OCI-LY1 (cell line): Measurements from ENCODE around the gene P3H2.

Experiments
- H2AFZ ChIP-seq: fragments of 200-600 bp; sonication (generic), shearing (Covaris generic); 2 replicates; pipeline ENCODE4 v1.6.0; 2014; ENCODE audit warnings: antibody characterized with exemption, mild to moderate bottlenecking, low read length
- H3F3A ChIP-seq: fragments of 200-600 bp; sonication (generic), shearing (Covaris generic); 2 replicates; pipeline ENCODE4 v1.6.0; 2014; ENCODE audit warnings: mild to moderate bottlenecking, antibody characterized with exemption, low read length, moderate library complexity; ENCODE audit not compliant: insufficient read depth
- H3K27ac ChIP-seq: fragments of 200-600 bp; sonication (generic); 2 replicates; pipeline ENCODE4 v1.5.1; 2014; ENCODE audit warnings: low read length, mixed run types, mild to moderate bottlenecking, low read depth; ENCODE audit not compliant: poor library complexity, severe bottlenecking
- H3K27me3 ChIP-seq: fragments of 200-600 bp; sonication (generic); 2 replicates; pipeline ENCODE4 v1.6.0; 2014; ENCODE audit warnings: antibody characterized with exemption, mild to moderate bottlenecking, low read length, moderate library complexity; ENCODE audit not compliant: insufficient read depth
- H3K36me3 ChIP-seq: fragments of 200-600 bp; sonication (generic); 2 replicates; pipeline ENCODE4 v1.6.1; 2014; ENCODE audit warnings: mild to moderate bottlenecking, antibody characterized with exemption, low read length, moderate library complexity, mixed read lengths; ENCODE audit not compliant: insufficient read depth
- H3K4me1 ChIP-seq: fragments of 200-600 bp; sonication (generic); 2 replicates; pipeline ENCODE4 v1.5.1; 2014; ENCODE audit warnings: mild to moderate bottlenecking, low read length, moderate library complexity; ENCODE audit not compliant: insufficient read depth, severe bottlenecking
- H3K4me2 ChIP-seq: fragments of 200-600 bp; sonication (generic), shearing (Covaris generic); 2 replicates; pipeline ENCODE4 v1.6.1; 2014; ENCODE audit warnings: low read length
- H3K4me3 ChIP-seq: fragments of 200-600 bp; sonication (generic); 2 replicates; pipeline ENCODE4 v1.5.1; 2014; ENCODE audit warnings: low read length, low read depth, mild to moderate bottlenecking, mixed read lengths; ENCODE audit not compliant: poor library complexity, severe bottlenecking
- H3K79me2 ChIP-seq: fragments of 200-600 bp; shearing (Covaris generic); 2 replicates; pipeline ENCODE4 v1.6.1; 2016; ENCODE audit warnings: mixed run types, low read length, mixed read lengths; ENCODE audit not compliant: insufficient read depth
- H3K9ac ChIP-seq: fragments of 200-600 bp; sonication (generic), shearing (Covaris generic); 2 replicates; pipeline ENCODE4 v1.6.1; 2014; ENCODE audit warnings: mild to moderate bottlenecking, low read length, mixed read lengths
- H3K9me2 ChIP-seq: fragments of 200-600 bp; sonication (generic), shearing (Covaris generic); 2 replicates; pipeline ENCODE4 v1.6.1; 2014; ENCODE audit warnings: low read depth, mild to moderate bottlenecking, low read length, mixed read lengths
- H3K9me3 ChIP-seq: fragments of 200-600 bp; shearing (Covaris generic); 2 replicates; pipeline ENCODE4 v1.6.1; 2014; ENCODE audit warnings: low read length, mixed read lengths
- H4K20me1 ChIP-seq: fragments of 200-600 bp; sonication (generic), shearing (Covaris generic); 2 replicates; pipeline ENCODE4 v1.6.0; 2016; ENCODE audit warnings: mild to moderate bottlenecking, low read length; ENCODE audit not compliant: insufficient read depth
- EZH2 ChIP-seq: fragments of 200-600 bp; sonication (generic), shearing (Covaris generic); IDR thresholded peaks from 2 replicates; pipeline ENCODE4 v1.8.0; 2017; ENCODE audit warnings: borderline replicate concordance, mixed run types, mild to moderate bottlenecking, antibody characterized with exemption, low read length, moderate library complexity, mixed read lengths
- TF ChIP-seq, protein P1 (sequence below): fragments of 200-600 bp; sonication (generic), shearing (Covaris generic); IDR thresholded peaks from 2 replicates; pipeline ENCODE4 v1.5.1; 2017; ENCODE audit warnings: mild to moderate bottlenecking, antibody characterized with exemption, low read length, moderate library complexity, mixed read lengths

The P3H2 gene

DNA sequence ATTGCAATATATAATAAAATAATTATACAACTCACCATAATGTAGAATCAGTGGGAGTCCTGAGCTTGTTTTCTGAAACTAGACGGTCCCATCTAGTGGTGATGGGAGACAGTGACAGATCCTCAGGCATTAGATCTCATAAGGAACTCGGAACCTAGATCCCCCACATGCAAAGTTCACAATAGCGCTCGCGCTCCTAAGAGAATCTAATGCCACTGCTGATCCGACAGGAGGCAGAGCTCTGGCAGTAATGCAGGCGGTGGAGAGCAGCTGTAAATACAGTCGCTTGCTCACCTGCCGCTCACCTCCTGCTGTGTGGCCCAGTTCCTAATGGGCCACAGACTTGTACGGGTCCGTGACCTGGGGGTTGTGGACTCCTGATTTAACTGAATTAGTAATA, 87.8 kb downstream of the P3H2 start:
- Histone ChIP-seq H3K4me2 (no peak overlapping the region), H3K79me2 (no peaks in the 10 kb centered on the region), H3K27ac (no peak overlapping the region), H3K4me3 (no peak overlapping the region), H3F3A (no peaks in the 10 kb centered on the region), H3K9me3 (no peaks in the 10 kb centered on the region), H4K20me1 (no peaks in the 10 kb centered on the region), H2AFZ (no peak overlapping the region), H3K9me2 (no peaks in the 10 kb centered on the region), H3K36me3 (no peaks in the 10 kb centered on the region), H3K9ac (no peak overlapping the region), H3K27me3 (no peaks in the 10 kb centered on the region), H3K4me1 (no peaks in the 10 kb centered on the region)
- no peak for TF ChIP-seq EZH2
- TF ChIP-seq, protein P1, sequence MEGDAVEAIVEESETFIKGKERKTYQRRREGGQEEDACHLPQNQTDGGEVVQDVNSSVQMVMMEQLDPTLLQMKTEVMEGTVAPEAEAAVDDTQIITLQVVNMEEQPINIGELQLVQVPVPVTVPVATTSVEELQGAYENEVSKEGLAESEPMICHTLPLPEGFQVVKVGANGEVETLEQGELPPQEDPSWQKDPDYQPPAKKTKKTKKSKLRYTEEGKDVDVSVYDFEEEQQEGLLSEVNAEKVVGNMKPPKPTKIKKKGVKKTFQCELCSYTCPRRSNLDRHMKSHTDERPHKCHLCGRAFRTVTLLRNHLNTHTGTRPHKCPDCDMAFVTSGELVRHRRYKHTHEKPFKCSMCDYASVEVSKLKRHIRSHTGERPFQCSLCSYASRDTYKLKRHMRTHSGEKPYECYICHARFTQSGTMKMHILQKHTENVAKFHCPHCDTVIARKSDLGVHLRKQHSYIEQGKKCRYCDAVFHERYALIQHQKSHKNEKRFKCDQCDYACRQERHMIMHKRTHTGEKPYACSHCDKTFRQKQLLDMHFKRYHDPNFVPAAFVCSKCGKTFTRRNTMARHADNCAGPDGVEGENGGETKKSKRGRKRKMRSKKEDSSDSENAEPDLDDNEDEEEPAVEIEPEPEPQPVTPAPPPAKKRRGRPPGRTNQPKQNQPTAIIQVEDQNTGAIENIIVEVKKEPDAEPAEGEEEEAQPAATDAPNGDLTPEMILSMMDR, result no peak

DNA sequence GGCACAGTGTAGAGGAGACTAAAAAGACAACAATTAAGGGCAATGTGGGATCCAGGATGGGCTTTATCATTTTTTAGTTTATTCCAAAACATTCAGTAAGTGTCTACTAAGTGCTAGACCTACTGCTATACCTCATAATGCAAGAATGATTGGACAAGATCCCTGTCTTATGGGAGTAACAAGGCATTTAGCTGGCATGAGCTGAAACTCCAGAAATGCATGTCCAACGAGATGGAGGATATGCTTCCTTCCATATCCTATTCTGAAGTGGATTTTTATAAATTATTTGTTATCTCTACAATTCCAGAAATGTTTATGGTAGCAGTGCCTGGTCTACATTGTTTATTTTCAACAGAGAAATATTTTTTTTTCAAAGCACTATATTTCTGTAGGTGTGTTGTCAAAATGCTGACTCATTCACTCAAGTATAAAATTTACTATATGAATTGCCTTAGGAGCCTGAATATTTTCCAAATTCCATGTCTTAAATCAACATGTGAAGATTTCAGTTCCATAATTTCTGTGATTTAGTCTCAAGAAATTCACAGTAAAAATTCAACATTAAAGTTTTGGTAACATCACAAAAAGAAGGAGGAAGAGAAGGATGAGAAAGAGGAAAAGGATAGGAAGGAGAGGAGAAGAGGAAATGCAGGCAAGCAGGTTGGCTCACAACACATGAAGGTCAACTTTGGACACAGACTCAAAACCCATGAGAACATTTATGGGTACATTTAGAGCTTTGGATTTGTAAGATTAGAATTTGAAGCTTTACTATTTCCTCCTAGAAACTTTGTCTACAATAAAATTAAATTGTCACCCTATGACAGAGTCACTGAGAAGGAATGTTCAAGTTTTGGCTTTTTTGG, 88.6 kb downstream of the P3H2 start:
- H3K4me1 ChIP-seq, result no peaks in the 10 kb centered on the region
- H4K20me1 ChIP-seq, result no peaks in the 10 kb centered on the region
- H3K36me3 ChIP-seq, result no peaks in the 10 kb centered on the region
- H2AFZ ChIP-seq, result no peak overlapping the region
- no peak overlapping the region for H3K4me2 ChIP-seq
- H3K27ac ChIP-seq, result no peak overlapping the region
- no peaks in the 10 kb centered on the region for H3K9me2 ChIP-seq
- no peaks in the 10 kb centered on the region for H3K9me3 ChIP-seq
- H3K4me3 ChIP-seq, result no peak overlapping the region
- no peaks in the 10 kb centered on the region for H3K27me3 ChIP-seq
- TF ChIP-seq EZH2, result no peak
- TF ChIP-seq, protein P1, result no peak
- H3F3A ChIP-seq, result no peaks in the 10 kb centered on the region
- no peak overlapping the region for H3K9ac ChIP-seq
- H3K79me2 ChIP-seq, result no peaks in the 10 kb centered on the region

DNA sequence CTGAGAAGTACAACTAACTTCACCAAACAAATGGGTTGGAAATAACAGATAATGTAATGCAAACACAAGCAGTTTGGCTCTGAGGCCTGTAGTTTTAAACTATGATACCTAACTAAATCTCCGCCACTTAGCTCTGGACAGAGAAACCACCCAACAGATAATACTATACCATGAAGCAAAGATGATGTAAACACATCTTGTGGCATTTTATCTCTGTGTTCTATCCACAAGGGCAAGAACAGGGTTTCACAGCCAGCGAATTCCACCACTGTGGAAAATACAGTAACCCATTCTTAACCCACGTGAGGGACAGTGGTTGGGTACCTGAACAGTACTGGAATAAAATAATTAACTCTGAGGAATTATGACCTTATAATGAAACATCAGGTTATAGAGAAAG, 93.6 kb downstream of the P3H2 start:
- no peaks in the 10 kb centered on the region for H4K20me1 ChIP-seq
- TF ChIP-seq, protein P1, result no peak
- no peak for TF ChIP-seq EZH2

More for the DNA sequence above, 93.6 kb downstream of the P3H2 start:
- H3K79me2 ChIP-seq, result no peaks in the 10 kb centered on the region
- H3K27me3 ChIP-seq, result no peaks in the 10 kb centered on the region
- H2AFZ ChIP-seq, result no peak overlapping the region
- no peak overlapping the region for H3K27ac ChIP-seq
- no peak overlapping the region for H3K9ac ChIP-seq
- no peaks in the 10 kb centered on the region for H3F3A ChIP-seq
- H3K36me3 ChIP-seq, result no peaks in the 10 kb centered on the region
- no peaks in the 10 kb centered on the region for H3K9me3 ChIP-seq
- no peaks in the 10 kb centered on the region for H3K9me2 ChIP-seq
- no peaks in the 10 kb centered on the region for H3K4me1 ChIP-seq
- H3K4me2 ChIP-seq, result no peak overlapping the region
- H3K4me3 ChIP-seq, result no peak overlapping the region
